RWPE2 (cell line): ENCODE measurements around the gene DCAF16.

Source experiments
- ATAC-seq: fragments of 200-7000 bp; cut with Tn5 transposase; 3 replicates; pipeline ENCODE4 v1.9.1; 2021; ENCODE audit warnings: low read depth
- DNase-seq: peaks from one replicate; pipeline ENCODE4 v3.0.0-alpha.2; 2020; ENCODE audit warnings: low spot score
- H3K27ac ChIP-seq: fragments of 450-650 bp; 2 replicates; pipeline ENCODE4 v1.5.1; 2017; ENCODE audit warnings: mild to moderate bottlenecking; ENCODE audit not compliant: poor library complexity, severe bottlenecking
- H3K27me3 ChIP-seq: fragments of 250-450 bp; sonication (Bioruptor Pico); 2 replicates; pipeline ENCODE4 v1.5.1; 2021; ENCODE audit warnings: mild to moderate bottlenecking, moderate library complexity; ENCODE audit not compliant: insufficient read depth, poor library complexity, severe bottlenecking
- H3K36me3 ChIP-seq: fragments of 250-450 bp; sonication (Bioruptor Pico); 2 replicates; pipeline ENCODE4 v1.5.1; 2020; ENCODE audit warnings: low read depth, mild to moderate bottlenecking, moderate library complexity
- H3K4me1 ChIP-seq: fragments of 250-450 bp; sonication (Bioruptor Pico); 2 replicates; pipeline ENCODE4 v1.5.1; 2021; ENCODE audit warnings: mild to moderate bottlenecking, moderate library complexity; ENCODE audit not compliant: insufficient read depth, poor library complexity, severe bottlenecking
- H3K4me3 ChIP-seq: fragments of 250-450 bp; sonication (Bioruptor Pico); 2 replicates; pipeline ENCODE4 v1.5.1; 2021; ENCODE audit warnings: mild to moderate bottlenecking, moderate library complexity; ENCODE audit not compliant: severe bottlenecking
- H3K9me3 ChIP-seq: fragments of 250-450 bp; sonication (Bioruptor Pico); 2 replicates; pipeline ENCODE4 v1.5.1; 2021; ENCODE audit warnings: mild to moderate bottlenecking, moderate library complexity; ENCODE audit not compliant: severe bottlenecking
- CTCF ChIP-seq: fragments of 450-650 bp; IDR thresholded peaks from one replicate; pipeline ENCODE4 v1.5.1; 2017; ENCODE audit warnings: mild to moderate bottlenecking, moderate library complexity; ENCODE audit not compliant: poor library complexity, severe bottlenecking

DCAF16 gene

GRCh38 chr4:17769406-17770174, 41.0 kb downstream of the DCAF16 start:
- TF ChIP-seq CTCF = no peak
- ATAC-seq (no peak), DNase-seq (no peak)

GRCh38 chr4:17766826-17767458, 43.6 kb downstream of the DCAF16 start:
- Histone ChIP-seq H3K9me3 (no peaks in the 10 kb centered on the region), H3K4me1 (peaks cover 3% of the 10 kb centered on the region), H3K4me3 (no peak overlapping the region), H3K27ac (no peak overlapping the region), H3K36me3 (no peaks in the 10 kb centered on the region), H3K27me3 (no peaks in the 10 kb centered on the region)
- TF ChIP-seq CTCF = no peak
- ATAC-seq = no peak
- no peak for DNase-seq

More at GRCh38 chr4:17769406-17770174, 41.0 kb downstream of the DCAF16 start:
- Histone ChIP-seq H3K27me3 (no peaks in the 10 kb centered on the region), H3K4me3 (no peak overlapping the region), H3K4me1 (peaks cover 3% of the 10 kb centered on the region), H3K27ac (no peak overlapping the region), H3K36me3 (no peaks in the 10 kb centered on the region), H3K9me3 (no peaks in the 10 kb centered on the region)

- Histone ChIP-seq H3K4me3 (no peak overlapping the region), H3K9me3 (no peaks in the 10 kb centered on the region), H3K36me3 (no peaks in the 10 kb centered on the region), H3K27ac (no peak overlapping the region), H3K4me1 (no peaks in the 10 kb centered on the region), H3K27me3 (no peaks in the 10 kb centered on the region)
- no peak for TF ChIP-seq CTCF
- no peak for DNase-seq
- ATAC-seq = no peak
Measured at GRCh38 chr4:17765514-17766286, 44.9 kb downstream of the DCAF16 start.

GRCh38 chr4:17763931-17764330, 46.6 kb downstream of the DCAF16 start:
- Histone ChIP-seq H3K27ac (no peak overlapping the region), H3K27me3 (no peaks in the 10 kb centered on the region), H3K4me3 (no peak overlapping the region), H3K9me3 (no peaks in the 10 kb centered on the region), H3K4me1 (no peaks in the 10 kb centered on the region), H3K36me3 (no peaks in the 10 kb centered on the region)
- TF ChIP-seq CTCF = no peak
- ATAC-seq = no peak
- no peak for DNase-seq
